K562 (cell line): Measurements from ENCODE around the gene HJV. TPM values are rescaled to one million over a fixed set of nuclear protein-coding genes. Genes with fewer than 3 reads are reported as not detected.

Experiments used
- ARID2 ChIP-seq: fragments of 450-650 bp; IDR thresholded peaks from 2 replicates; pipeline ENCODE4 v1.6.1; 2017; ENCODE audit warnings: antibody characterized with exemption, mild to moderate bottlenecking
- BCLAF1 ChIP-seq, 2 experiments: fragments of 450-650 bp in 1 of 2; IDR thresholded peaks; 2 replicates each; pipeline ENCODE4 v1.6.1; 2011 to 2017; ENCODE audit warnings: low read depth in 2 of 2, antibody characterized with exemption in 1 of 2, borderline replicate concordance in 1 of 2, low read length in 1 of 2, mild to moderate bottlenecking in 1 of 2, mixed read lengths in 1 of 2; ENCODE audit not compliant: control insufficient read depth in 1 of 2
- BRF1 ChIP-seq: IDR thresholded peaks from 3 replicates; pipeline ENCODE4 v1.6.1; 2011; ENCODE audit warnings: borderline replicate concordance, mild to moderate bottlenecking; ENCODE audit not compliant: insufficient read length; ENCODE audit errors: extremely low read depth
- CBX5 ChIP-seq: IDR thresholded peaks from 2 replicates; pipeline ENCODE4 v1.6.1; 2014; ENCODE audit warnings: low read depth, borderline replicate concordance
- FOXK1 ChIP-seq: sonication (generic); formaldehyde crosslinking; IDR thresholded peaks from 2 replicates; pipeline ENCODE4 v1.8.0; 2022; ENCODE audit warnings: missing genetic modification reagents, mild to moderate bottlenecking, borderline replicate concordance
- FOXP1 ChIP-seq: sonication (generic); formaldehyde crosslinking; IDR thresholded peaks from 2 replicates; pipeline ENCODE4 v1.8.0; 2022; ENCODE audit warnings: mild to moderate bottlenecking, missing genetic modification reagents
- HMG20B ChIP-seq: fragments of 250-450 bp; sonication (Bioruptor Pico); IDR thresholded peaks from 2 replicates; pipeline ENCODE4 v1.5.0; 2021; ENCODE audit warnings: mild to moderate bottlenecking
- KLF16 ChIP-seq: IDR thresholded peaks from 2 replicates; pipeline ENCODE4 v1.6.1; 2016; ENCODE audit warnings: antibody characterized with exemption
- LCOR ChIP-seq: sonication (generic); formaldehyde crosslinking; IDR thresholded peaks from 2 replicates; pipeline ENCODE4 v1.8.0; 2022; ENCODE audit warnings: mild to moderate bottlenecking, missing genetic modification reagents
- LEF1 ChIP-seq: fragments of 450-650 bp; IDR thresholded peaks from 2 replicates; pipeline ENCODE4 v1.6.1; 2016; ENCODE audit warnings: mild to moderate bottlenecking
- NELFE ChIP-seq: IDR thresholded peaks from 2 replicates; pipeline ENCODE4 v1.6.1; 2011; ENCODE audit warnings: mild to moderate bottlenecking; ENCODE audit not compliant: insufficient read depth, insufficient read length
- NONO ChIP-seq, 2 experiments: fragments of 200-400 bp in 1 of 2; fragments of 450-650 bp in 1 of 2; formaldehyde crosslinking in 1 of 2; IDR thresholded peaks; 2 replicates each; pipeline ENCODE4 v1.6.1; 2017; ENCODE audit warnings: low read depth in 2 of 2, mild to moderate bottlenecking in 2 of 2, moderate library complexity in 2 of 2, low read length in 1 of 2
- RFX5 ChIP-seq: IDR thresholded peaks from 2 replicates; pipeline ENCODE4 v1.6.1; 2011; ENCODE audit warnings: low read depth, mild to moderate bottlenecking, improper control_type of control experiment, low read length
- ZHX1 ChIP-seq: fragments of 150-350 bp; conservative IDR thresholded peaks from 2 replicates; pipeline ENCODE4 v1.6.1; 2014; ENCODE audit warnings: low read length
- ZNF174 ChIP-seq: fragments of 250-450 bp; sonication (Bioruptor Pico); IDR thresholded peaks from 2 replicates; pipeline ENCODE4 v1.4.0; 2020; ENCODE audit warnings: mild to moderate bottlenecking
- ZNF212 ChIP-seq: fragments of 450-650 bp; formaldehyde crosslinking; IDR thresholded peaks from 2 replicates; pipeline ENCODE4 v1.4.0; 2020; ENCODE audit warnings: mild to moderate bottlenecking
- polyA plus RNA-seq, 8 experiments: library from polyadenylated mRNA; depleted of rRNA in 4 of 8; stranded (reverse) in 5 of 8; unstranded in 3 of 8; fragments of >200 nt; fragmentation: Nextera tagmentation in 2 of 8; fragmentation: Illumina TruSeq in 1 of 8; extraction: Ambion mirVana in 2 of 8; extraction: Trizol in 1 of 8; gene quantifications; 2 replicates each; pipeline versions ENCODE4 v1.2.1 to v1.2.3, GENCODE V29; 2011 to 2014; ENCODE audit warnings: inconsistent platforms in 1 of 8, missing spikeins in 1 of 8
- total RNA-seq, 7 experiments: library from RNA; depleted of rRNA in 6 of 7; stranded (reverse); fragments of >200 nt in 6 of 7; fragmentation: Illumina TruSeq in 2 of 7; extraction: Trizol in 2 of 7; gene quantifications; 2 replicates each; pipeline versions ENCODE4 v1.2.1 to v1.2.3, GENCODE V29; 2011 to 2021; ENCODE audit warnings: low replicate concordance in 1 of 7
- TF ChIP-seq, protein P1 (sequence below): sonication (generic); formaldehyde crosslinking; IDR thresholded peaks from 2 replicates; pipeline ENCODE4 v1.8.1; 2022; ENCODE audit warnings: missing genetic modification reagents
- TF ChIP-seq, protein P2 (sequence below): fragments of 200-400 bp; formaldehyde crosslinking; IDR thresholded peaks from 2 replicates; pipeline ENCODE4 v1.6.1; 2017; ENCODE audit warnings: mild to moderate bottlenecking, low read depth, low read length, moderate library complexity

Gene HJV
- total and polyA plus RNA-seq, 9 of the 15 experiments (the other 6 are each of a cell fraction or from before 2014, with no cell fraction given), result 1.0 to 6.6 (median 2.4) TPM

- TF ChIP-seq CBX5 (no peak), LEF1 (no peak), ZNF174 (CRISPR knock-in tag) (no peak), NONO (IDR thresholded peaks at IDR 0.05; ENCODE audit: low read depth in 2 of 2, low read length in 1 of 2) (no peak), NELFE (no peak), ARID2 (no peak), FOXK1 (no peak), BRF1 (no peak), KLF16 (no peak), RFX5 (no peak), ZNF212 (CRISPR knock-in tag) (no peak), HMG20B (CRISPR knock-in tag) (no peak), BCLAF1 (IDR thresholded peaks at IDR 0.05; ENCODE audit: borderline replicate concordance in 1 of 2, control insufficient read depth in 1 of 2, low read depth in 2 of 2, low read length in 1 of 2) (no peak), ZHX1 (no peak), FOXP1 (CRISPR knock-in tag) (no peak), LCOR (CRISPR knock-in tag) (peak; percentile 54)
- TF ChIP-seq, protein P1, sequence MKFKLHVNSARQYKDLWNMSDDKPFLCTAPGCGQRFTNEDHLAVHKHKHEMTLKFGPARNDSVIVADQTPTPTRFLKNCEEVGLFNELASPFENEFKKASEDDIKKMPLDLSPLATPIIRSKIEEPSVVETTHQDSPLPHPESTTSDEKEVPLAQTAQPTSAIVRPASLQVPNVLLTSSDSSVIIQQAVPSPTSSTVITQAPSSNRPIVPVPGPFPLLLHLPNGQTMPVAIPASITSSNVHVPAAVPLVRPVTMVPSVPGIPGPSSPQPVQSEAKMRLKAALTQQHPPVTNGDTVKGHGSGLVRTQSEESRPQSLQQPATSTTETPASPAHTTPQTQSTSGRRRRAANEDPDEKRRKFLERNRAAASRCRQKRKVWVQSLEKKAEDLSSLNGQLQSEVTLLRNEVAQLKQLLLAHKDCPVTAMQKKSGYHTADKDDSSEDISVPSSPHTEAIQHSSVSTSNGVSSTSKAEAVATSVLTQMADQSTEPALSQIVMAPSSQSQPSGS (CRISPR knock-in tag), result no peak
- TF ChIP-seq, protein P2, sequence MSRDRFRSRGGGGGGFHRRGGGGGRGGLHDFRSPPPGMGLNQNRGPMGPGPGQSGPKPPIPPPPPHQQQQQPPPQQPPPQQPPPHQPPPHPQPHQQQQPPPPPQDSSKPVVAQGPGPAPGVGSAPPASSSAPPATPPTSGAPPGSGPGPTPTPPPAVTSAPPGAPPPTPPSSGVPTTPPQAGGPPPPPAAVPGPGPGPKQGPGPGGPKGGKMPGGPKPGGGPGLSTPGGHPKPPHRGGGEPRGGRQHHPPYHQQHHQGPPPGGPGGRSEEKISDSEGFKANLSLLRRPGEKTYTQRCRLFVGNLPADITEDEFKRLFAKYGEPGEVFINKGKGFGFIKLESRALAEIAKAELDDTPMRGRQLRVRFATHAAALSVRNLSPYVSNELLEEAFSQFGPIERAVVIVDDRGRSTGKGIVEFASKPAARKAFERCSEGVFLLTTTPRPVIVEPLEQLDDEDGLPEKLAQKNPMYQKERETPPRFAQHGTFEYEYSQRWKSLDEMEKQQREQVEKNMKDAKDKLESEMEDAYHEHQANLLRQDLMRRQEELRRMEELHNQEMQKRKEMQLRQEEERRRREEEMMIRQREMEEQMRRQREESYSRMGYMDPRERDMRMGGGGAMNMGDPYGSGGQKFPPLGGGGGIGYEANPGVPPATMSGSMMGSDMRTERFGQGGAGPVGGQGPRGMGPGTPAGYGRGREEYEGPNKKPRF, result no peak
Observed at GRCh38 chr1:145985502-145986439, 35.8 kb downstream of the HJV start (continued).
